ENCODE measurements around the gene KIF3B. TPM values are rescaled to one million over a fixed set of nuclear protein-coding genes. Genes with fewer than 3 reads are reported as not detected.

The KIF3B gene
- total RNA-seq, 1 experiment from 2014 or later: 31.5 TPM

- RAD21 ChIA-PET (ENCODE audit: low non-redundant PET in 1 of 2, low total read pairs in 2 of 2, uncharacterized antibody in 2 of 2, unreplicated experiment in 2 of 2): no interaction called here
- H3K4me2 ChIP-seq (ENCODE audit: low read length): no peak overlapping the region
- H3K36me3 ChIP-seq (ENCODE audit: control insufficient read depth in 1 of 2, insufficient read depth in 2 of 2, low read length in 2 of 2): no peaks in the 10 kb centered on the region
- no peaks in the 10 kb centered on the region for H3K27me3 ChIP-seq (ENCODE audit: insufficient read depth, low read length)
- no peaks in the 10 kb centered on the region for H4K20me1 ChIP-seq (ENCODE audit: insufficient read depth)
- intact Hi-C loops (cut with micrococcal nuclease): no loop called here
- no peak overlapping the region for H3K9ac ChIP-seq (ENCODE audit: low read length)
- POLR2A ChIA-PET: no interaction called here
- no TSS peak for BruUV-seq (replicated peaks)
- H3K4me1 ChIP-seq (ENCODE audit: control insufficient read depth in 1 of 2, insufficient read depth in 2 of 2, low read length in 2 of 2): peaks cover 0 to 4% of the 10 kb centered on the region in 2 experiments; a peak in 1 of 4 replicates
- DNase-seq (ENCODE audit: low read depth, low spot score) (no peak), ATAC-seq (no peak)
- no peaks in the 10 kb centered on the region for H3K9me2 ChIP-seq (ENCODE audit: insufficient read depth)
- H3K79me2 ChIP-seq (ENCODE audit: insufficient read depth, low read length): no peaks in the 10 kb centered on the region
- no peak overlapping the region for H3K27ac ChIP-seq (ENCODE audit: low read depth, low read length)
- H3K9me3 ChIP-seq (ENCODE audit: control insufficient read depth in 1 of 2, insufficient read depth in 1 of 2, low read depth in 1 of 2, low read length in 2 of 2): 0 out of 4 replicates have a peak, but pooled peaks cover 0 to 3% of the 10 kb centered on the region in 2 experiments
- CTCF ChIA-PET: no interaction called here
- TF ChIP-seq RAD21 (IDR thresholded peaks at IDR 0.05; ENCODE audit: low read depth) (no peak), SRF (IDR thresholded peaks at IDR 0.05; ENCODE audit: low read depth) (no peak), ZNF274 (IDR thresholded peaks at IDR 0.05; ENCODE audit: low read depth, low read length) (no peak), ZBTB33 (IDR thresholded peaks at IDR 0.05; ENCODE audit: extremely low read depth, insufficient replicate concordance, low read length) (no peak), CBX3 (IDR thresholded peaks at IDR 0.05; ENCODE audit: low read depth) (no peak), ELF1 (IDR thresholded peaks at IDR 0.05; ENCODE audit: borderline replicate concordance, low read depth) (no peak), SIN3A (IDR thresholded peaks at IDR 0.05; ENCODE audit: low read depth) (no peak), POLR2A (IDR thresholded peaks at IDR 0.05; ENCODE audit: borderline replicate concordance, extremely low read depth, insufficient read depth, insufficient read length) (no peak)
- H3K4me3 ChIP-seq (replicated peaks in 1 of 2; ENCODE audit: low read depth in 1 of 2, low read length in 2 of 2): no peak overlapping the region
- H2AFZ ChIP-seq (ENCODE audit: low read depth, low read length, poor library complexity, severe bottlenecking): no peak overlapping the region
Observed at GRCh38 chr20:32271620-32272019, 5.8 kb upstream of the KIF3B start.

- Histone ChIP-seq H3K4me1 (ENCODE audit: control insufficient read depth in 1 of 2, insufficient read depth in 2 of 2, low read length in 2 of 2) (peaks cover 8 to 14% of the 10 kb centered on the region in 2 experiments), H3K9me3 (ENCODE audit: control insufficient read depth in 1 of 2, insufficient read depth in 1 of 2, low read depth in 1 of 2, low read length in 2 of 2) (0 out of 4 replicates have a peak, but pooled peaks cover 0 to 3% of the 10 kb centered on the region in 2 experiments), H2AFZ (ENCODE audit: low read depth, low read length, poor library complexity, severe bottlenecking) (no peak overlapping the region), H3K4me2 (ENCODE audit: low read length) (no peak overlapping the region), H3K27ac (ENCODE audit: low read depth, low read length) (no peak overlapping the region), H4K20me1 (ENCODE audit: insufficient read depth) (no peaks in the 10 kb centered on the region), H3K36me3 (ENCODE audit: control insufficient read depth in 1 of 2, insufficient read depth in 2 of 2, low read length in 2 of 2) (no peaks in the 10 kb centered on the region), H3K9me2 (ENCODE audit: insufficient read depth) (no peaks in the 10 kb centered on the region), H3K9ac (ENCODE audit: low read length) (no peak overlapping the region), H3K4me3 (replicated peaks in 1 of 2; ENCODE audit: low read depth in 1 of 2, low read length in 2 of 2) (no peak overlapping the region), H3K79me2 (ENCODE audit: insufficient read depth, low read length) (peaks cover 12% of the 10 kb centered on the region), H3K27me3 (ENCODE audit: insufficient read depth, low read length) (no peaks in the 10 kb centered on the region)
- RAD21 ChIA-PET (ENCODE audit: low non-redundant PET in 1 of 2, low total read pairs in 2 of 2, uncharacterized antibody in 2 of 2, unreplicated experiment in 2 of 2): no interaction called here
- ATAC-seq (no peak), DNase-seq (ENCODE audit: low read depth, low spot score) (no peak)
- intact Hi-C loops (cut with micrococcal nuclease): no loop called here
- BruUV-seq (replicated peaks): no TSS peak
- POLR2A ChIA-PET: no interaction called here
- CTCF ChIA-PET: no interaction called here
- no peak for TF ChIP-seq SIN3A (IDR thresholded peaks at IDR 0.05; ENCODE audit: low read depth)
- no peak for TF ChIP-seq EGR1 (IDR thresholded peaks at IDR 0.05; ENCODE audit: low read depth)
- no peak for TF ChIP-seq EZH2 (IDR thresholded peaks at IDR 0.05)
- TF ChIP-seq EZH2phosphoT487 (IDR thresholded peaks at IDR 0.05; ENCODE audit: borderline replicate concordance): no peak
- no peak for TF ChIP-seq REST (IDR thresholded peaks at IDR 0.05; ENCODE audit: low read depth)
- no peak for TF ChIP-seq SRF (IDR thresholded peaks at IDR 0.05; ENCODE audit: low read depth)
- no peak for TF ChIP-seq YY1 (IDR thresholded peaks at IDR 0.05; ENCODE audit: extremely low read depth, insufficient replicate concordance, low read depth, low read length)
- TF ChIP-seq ELF1 (IDR thresholded peaks at IDR 0.05; ENCODE audit: borderline replicate concordance, low read depth): no peak
- no peak for TF ChIP-seq TCF7L2 (IDR thresholded peaks at IDR 0.05; ENCODE audit: borderline replicate concordance, extremely low read depth, insufficient read depth, insufficient read length)
- no peak for TF ChIP-seq MAX (IDR thresholded peaks at IDR 0.05)
- TF ChIP-seq ATF3 (IDR thresholded peaks at IDR 0.05): no peak
Observed at GRCh38 chr20:32274359-32274758, 3.1 kb upstream of the KIF3B start.

Data from HCT116 (cell line).